ENCODE data around the gene HYAL4. TPM values are rescaled to one million over a fixed set of nuclear protein-coding genes. Genes with fewer than 3 reads are reported as not detected.
"Not testable (repeated sequence)": the region's sequence is repeated elsewhere in the genome, so short reads cannot be mapped to it uniquely, and the experiment has no call there.

The HYAL4 gene
- total RNA-seq, 2 donors from 2014 or later: 0.48 to 1.8 TPM

DNA sequence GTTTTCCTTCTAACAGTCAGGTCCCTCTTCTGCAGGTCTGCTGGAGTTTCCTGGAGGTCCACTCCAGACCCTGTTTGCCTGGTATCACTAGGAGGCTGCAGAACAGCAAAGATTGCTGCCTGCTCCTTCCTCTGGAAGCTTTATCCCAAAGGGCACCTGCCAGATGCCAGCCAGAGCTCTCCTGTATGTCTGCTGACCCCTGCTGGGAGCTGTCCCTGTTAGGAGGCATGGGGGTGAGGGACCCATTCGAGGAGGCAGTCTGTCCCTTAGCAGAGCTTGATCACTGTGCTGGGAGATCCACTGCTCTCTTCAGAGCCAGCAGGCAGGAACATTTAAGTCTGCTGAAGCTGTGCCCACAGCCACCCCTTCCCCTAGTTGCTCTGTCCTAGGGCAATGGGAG is 11.5 kb downstream of the HYAL4 start:
- not testable (repeated sequence) for H3K27ac Mint-ChIP-seq

DNA sequence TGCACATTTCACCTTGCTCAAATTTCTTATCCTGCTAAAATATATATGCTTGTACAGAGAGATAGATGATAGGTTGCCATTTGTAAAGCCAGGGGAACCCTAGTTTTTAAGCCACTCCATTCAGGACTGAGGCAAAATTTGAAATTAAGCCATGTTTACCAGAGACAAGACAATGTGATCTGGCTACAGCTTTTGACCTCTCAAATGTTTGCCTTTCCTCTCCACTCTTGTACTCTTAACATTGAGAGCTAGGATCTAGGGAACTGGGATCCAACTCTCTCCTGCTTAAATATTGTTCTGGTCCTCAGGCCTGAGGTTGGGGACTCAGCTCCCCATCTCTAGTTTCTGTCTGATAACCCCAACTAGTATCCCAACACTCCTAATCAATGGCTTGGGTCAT is 15.9 kb downstream of the HYAL4 start:
- Mint-ChIP-seq H3K36me3 (ENCODE audit: insufficient read depth in 2 of 2) (peaks cover under 1 to 2% of the 10 kb centered on the region in 2 donors), H3K4me3 (no peak overlapping the region), H3K27ac (no peak overlapping the region), H3K27me3 (ENCODE audit: low read depth) (peaks cover 45% of the 10 kb centered on the region), H3K9me3 (peaks cover under 1 to 3% of the 10 kb centered on the region in 2 donors), H3K4me1 (ENCODE audit: low read depth) (no peaks in the 10 kb centered on the region)
- ATAC-seq (replicated peaks in 1 of 2): no peak
- DNase-seq: no peak

More for the DNA sequence above, 11.5 kb downstream of the HYAL4 start:
- peaks cover 4 to 12% of the 10 kb centered on the region in 2 donors for H3K9me3 Mint-ChIP-seq
- not testable (repeated sequence) for H3K36me3 Mint-ChIP-seq (ENCODE audit: insufficient read depth in 2 of 2); H3K4me1 Mint-ChIP-seq (ENCODE audit: low read depth); ATAC-seq (replicated peaks in 1 of 2); DNase-seq; H3K4me3 Mint-ChIP-seq
- H3K27me3 Mint-ChIP-seq (ENCODE audit: low read depth): peaks cover 29% of the 10 kb centered on the region

DNA sequence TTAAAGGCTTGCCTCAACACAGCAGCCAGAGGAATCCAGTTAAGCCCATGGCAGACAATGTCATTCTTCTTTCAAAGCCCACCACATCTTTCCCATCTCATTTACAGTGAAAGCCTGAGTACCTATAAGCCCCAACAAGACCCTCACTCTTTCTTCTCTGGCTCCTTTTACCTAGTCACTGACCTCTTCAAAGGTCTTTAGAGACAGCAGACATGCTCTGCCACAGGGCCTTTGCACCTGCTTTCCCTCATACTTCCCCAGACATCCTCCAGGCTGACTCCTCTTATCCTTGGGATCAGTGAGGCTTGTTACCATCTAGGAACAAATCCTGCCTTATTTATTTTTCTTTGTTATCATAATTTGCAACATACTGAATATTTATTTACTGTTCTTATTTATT is 17.8 kb downstream of the HYAL4 start:
- ATAC-seq (replicated peaks in 1 of 2): no peak
- H3K27ac Mint-ChIP-seq: no peak overlapping the region

DNA sequence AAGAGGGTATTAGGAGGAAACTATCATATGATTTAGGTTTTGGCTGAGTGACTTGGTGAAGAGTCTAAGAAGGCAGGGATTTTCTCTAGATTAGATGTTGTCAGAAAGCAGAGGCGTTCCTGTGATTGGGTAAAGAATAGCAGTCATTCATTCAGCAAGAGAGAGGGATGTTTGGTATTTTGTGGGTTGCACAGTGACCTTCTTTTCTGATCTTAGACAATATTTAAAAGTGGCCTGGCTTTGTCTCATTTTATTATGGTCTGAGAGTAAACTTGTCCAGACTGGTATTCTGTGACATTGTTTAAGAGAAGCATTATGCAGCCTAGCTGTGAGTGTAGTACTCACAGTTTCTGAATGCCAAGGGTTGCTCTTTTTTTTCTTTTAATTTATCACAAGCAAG is 18.5 kb downstream of the HYAL4 start:
- H3K9me3 Mint-ChIP-seq: peaks cover 0 to 1% of the 10 kb centered on the region in 2 donors
- H3K4me1 Mint-ChIP-seq (ENCODE audit: low read depth): no peaks in the 10 kb centered on the region
- ATAC-seq (replicated peaks in 1 of 2) (no peak), DNase-seq (no peak)
- peaks cover 34% of the 10 kb centered on the region for H3K27me3 Mint-ChIP-seq (ENCODE audit: low read depth)
- no peaks in the 10 kb centered on the region for H3K36me3 Mint-ChIP-seq (ENCODE audit: insufficient read depth in 2 of 2)
- H3K27ac Mint-ChIP-seq: no peak overlapping the region
- no peak overlapping the region for H3K4me3 Mint-ChIP-seq

More for the DNA sequence above, 17.8 kb downstream of the HYAL4 start:
- DNase-seq: no peak
- H3K27me3 Mint-ChIP-seq (ENCODE audit: low read depth): peaks cover 35% of the 10 kb centered on the region
- no peaks in the 10 kb centered on the region for H3K4me1 Mint-ChIP-seq (ENCODE audit: low read depth)
- peaks cover 0 to 1% of the 10 kb centered on the region in 2 donors for H3K9me3 Mint-ChIP-seq
- no peak overlapping the region for H3K4me3 Mint-ChIP-seq
- no peaks in the 10 kb centered on the region for H3K36me3 Mint-ChIP-seq (ENCODE audit: insufficient read depth in 2 of 2)

DNA sequence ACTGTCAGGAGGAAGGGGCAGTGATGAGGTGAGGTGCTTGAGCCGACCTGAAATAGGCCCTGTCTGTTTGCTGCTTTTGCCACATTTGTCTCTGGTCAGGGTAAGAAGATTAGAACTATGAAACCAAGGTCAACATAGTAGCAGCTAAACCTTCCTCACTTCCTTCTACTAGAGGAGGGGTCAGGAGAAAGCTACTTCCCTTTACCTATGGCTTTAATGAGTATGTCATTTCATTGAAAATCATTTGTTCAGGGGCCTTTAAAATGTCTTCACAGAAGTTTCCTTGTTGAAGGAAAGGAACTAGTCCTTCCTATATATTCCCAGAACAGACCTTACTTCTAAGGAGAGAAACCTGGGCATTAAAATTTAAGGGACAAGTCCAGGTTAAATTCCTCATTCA is 19.0 kb downstream of the HYAL4 start:
- peaks cover 0 to 1% of the 10 kb centered on the region in 2 donors for H3K9me3 Mint-ChIP-seq
- H3K36me3 Mint-ChIP-seq (ENCODE audit: insufficient read depth in 2 of 2): no peaks in the 10 kb centered on the region
- no peak for ATAC-seq (replicated peaks in 1 of 2)
- H3K27me3 Mint-ChIP-seq (ENCODE audit: low read depth): peaks cover 34% of the 10 kb centered on the region
- no peak overlapping the region for H3K4me3 Mint-ChIP-seq
- DNase-seq: no peak
- H3K4me1 Mint-ChIP-seq (ENCODE audit: low read depth): no peaks in the 10 kb centered on the region
- no peak overlapping the region for H3K27ac Mint-ChIP-seq

DNA sequence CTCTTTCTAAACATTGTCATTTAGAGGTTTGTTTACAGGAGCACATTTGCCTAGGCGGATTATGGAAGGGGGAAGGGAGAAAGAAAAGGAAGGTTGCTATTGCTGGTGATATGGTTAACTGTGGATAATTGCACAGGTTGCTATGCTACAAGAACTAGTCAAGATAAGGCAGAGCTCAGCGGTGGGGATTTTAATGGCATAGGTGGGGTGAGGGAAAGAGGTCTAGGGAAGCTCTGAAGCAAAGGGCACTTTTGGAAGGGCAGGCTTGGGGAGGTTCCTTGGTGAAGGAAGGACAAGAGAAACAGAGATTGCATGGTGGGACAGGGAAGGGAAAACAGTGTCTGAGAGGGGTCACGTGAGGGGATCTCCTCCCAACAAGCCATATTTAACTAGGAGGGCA is 19.5 kb downstream of the HYAL4 start:
- H3K27ac Mint-ChIP-seq: no peak overlapping the region
- DNase-seq (no peak), ATAC-seq (replicated peaks in 1 of 2) (no peak)
- no peak overlapping the region for H3K4me3 Mint-ChIP-seq
- H3K36me3 Mint-ChIP-seq (ENCODE audit: insufficient read depth in 2 of 2): no peaks in the 10 kb centered on the region
- no peaks in the 10 kb centered on the region for H3K4me1 Mint-ChIP-seq (ENCODE audit: low read depth)
- H3K9me3 Mint-ChIP-seq: peaks cover 0 to 1% of the 10 kb centered on the region in 2 donors
- peaks cover 34% of the 10 kb centered on the region for H3K27me3 Mint-ChIP-seq (ENCODE audit: low read depth)

DNA sequence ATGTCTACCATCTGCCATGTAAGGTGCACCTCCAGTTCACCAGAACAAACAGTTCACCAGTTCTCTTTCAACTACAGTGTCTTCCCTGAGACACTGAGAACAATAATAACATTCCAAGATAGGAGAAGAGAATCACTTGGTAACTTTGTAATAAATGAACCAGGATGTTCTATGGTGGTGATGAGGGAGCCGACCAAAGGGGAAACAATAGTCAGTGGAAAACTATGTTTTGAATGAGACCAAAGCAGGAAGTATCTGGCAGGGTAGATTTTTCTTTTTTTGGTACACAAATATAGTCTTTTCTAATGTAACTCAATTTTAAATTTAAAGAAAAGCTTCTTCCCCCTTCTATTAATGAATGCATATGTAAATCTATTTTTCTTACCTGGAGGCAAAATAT is 20.0 kb downstream of the HYAL4 start:
- ATAC-seq (replicated peaks in 1 of 2) (no peak), DNase-seq (no peak)
- H3K27ac Mint-ChIP-seq: no peak overlapping the region
- H3K4me1 Mint-ChIP-seq (ENCODE audit: low read depth): no peaks in the 10 kb centered on the region
- H3K4me3 Mint-ChIP-seq: no peak overlapping the region
- no peaks in the 10 kb centered on the region for H3K36me3 Mint-ChIP-seq (ENCODE audit: insufficient read depth in 2 of 2)
- peaks cover 29% of the 10 kb centered on the region for H3K27me3 Mint-ChIP-seq (ENCODE audit: low read depth)
- H3K9me3 Mint-ChIP-seq: peaks cover 0 to 1% of the 10 kb centered on the region in 2 donors

DNA sequence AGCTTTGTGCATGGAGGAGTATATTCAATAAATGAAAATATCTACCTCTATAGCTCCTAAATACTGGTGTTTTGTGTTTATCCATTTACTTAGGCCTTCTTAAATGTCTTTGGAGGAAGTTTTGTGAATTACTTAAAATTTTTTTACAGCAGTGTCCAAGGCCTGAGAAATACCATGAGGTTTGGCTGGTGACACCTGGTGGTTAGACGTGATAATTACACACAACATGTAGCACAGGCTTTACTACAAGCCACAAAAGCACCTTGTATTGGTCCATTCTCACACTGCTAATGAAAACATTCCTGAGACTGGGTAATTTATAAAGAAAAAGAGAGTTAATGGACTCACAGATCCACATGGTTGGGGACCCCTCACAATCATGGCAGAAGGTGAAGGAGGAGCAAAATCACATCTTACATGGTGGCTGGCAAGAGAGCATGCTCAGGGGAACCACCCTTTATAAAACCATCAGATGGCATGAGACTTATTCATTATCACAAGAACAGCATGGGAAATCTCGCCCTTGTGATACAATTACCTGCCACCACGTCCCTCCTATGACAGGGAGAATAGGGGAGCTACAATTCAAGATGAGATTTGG is 20.6 kb downstream of the HYAL4 start:
- H3K4me3 Mint-ChIP-seq: no peak overlapping the region
- peaks cover 0 to 1% of the 10 kb centered on the region in 2 donors for H3K9me3 Mint-ChIP-seq
- no peaks in the 10 kb centered on the region for H3K4me1 Mint-ChIP-seq (ENCODE audit: low read depth)
- no peak overlapping the region for H3K27ac Mint-ChIP-seq
- H3K36me3 Mint-ChIP-seq (ENCODE audit: insufficient read depth in 2 of 2): no peaks in the 10 kb centered on the region
- DNase-seq (peak; percentile 39 to 55), ATAC-seq (replicated peaks in 1 of 2) (peak; percentile 67 to 69)
- H3K27me3 Mint-ChIP-seq (ENCODE audit: low read depth): peaks cover 28% of the 10 kb centered on the region

DNA sequence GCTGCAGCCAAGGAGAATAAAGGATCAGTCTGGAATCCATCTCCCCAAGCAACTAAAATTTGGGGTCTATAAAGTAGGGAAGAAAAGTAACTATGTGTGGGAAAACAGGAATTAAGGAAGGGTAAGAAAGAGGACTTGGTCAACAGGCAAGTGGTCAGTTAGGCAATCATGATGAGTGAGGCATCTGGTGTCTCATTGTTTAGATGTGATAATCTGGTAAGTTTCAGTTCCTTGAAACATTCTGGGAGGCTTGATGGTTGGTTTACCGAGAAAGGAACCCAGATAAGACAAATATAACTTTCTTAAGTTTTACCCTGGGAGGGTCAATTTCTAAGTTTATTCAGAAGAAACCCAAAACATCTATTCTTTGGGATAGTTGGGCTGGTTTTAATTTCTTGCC is 22.3 kb downstream of the HYAL4 start:
- DNase-seq: no peak
- Mint-ChIP-seq H3K36me3 (ENCODE audit: insufficient read depth in 2 of 2) (no peaks in the 10 kb centered on the region), H3K4me3 (no peak overlapping the region), H3K4me1 (ENCODE audit: low read depth) (no peaks in the 10 kb centered on the region), H3K9me3 (peaks cover 0 to 1% of the 10 kb centered on the region in 2 donors), H3K27ac (no peak overlapping the region), H3K27me3 (ENCODE audit: low read depth) (peaks cover 28% of the 10 kb centered on the region)
- no peak for ATAC-seq (replicated peaks in 1 of 2)

DNA sequence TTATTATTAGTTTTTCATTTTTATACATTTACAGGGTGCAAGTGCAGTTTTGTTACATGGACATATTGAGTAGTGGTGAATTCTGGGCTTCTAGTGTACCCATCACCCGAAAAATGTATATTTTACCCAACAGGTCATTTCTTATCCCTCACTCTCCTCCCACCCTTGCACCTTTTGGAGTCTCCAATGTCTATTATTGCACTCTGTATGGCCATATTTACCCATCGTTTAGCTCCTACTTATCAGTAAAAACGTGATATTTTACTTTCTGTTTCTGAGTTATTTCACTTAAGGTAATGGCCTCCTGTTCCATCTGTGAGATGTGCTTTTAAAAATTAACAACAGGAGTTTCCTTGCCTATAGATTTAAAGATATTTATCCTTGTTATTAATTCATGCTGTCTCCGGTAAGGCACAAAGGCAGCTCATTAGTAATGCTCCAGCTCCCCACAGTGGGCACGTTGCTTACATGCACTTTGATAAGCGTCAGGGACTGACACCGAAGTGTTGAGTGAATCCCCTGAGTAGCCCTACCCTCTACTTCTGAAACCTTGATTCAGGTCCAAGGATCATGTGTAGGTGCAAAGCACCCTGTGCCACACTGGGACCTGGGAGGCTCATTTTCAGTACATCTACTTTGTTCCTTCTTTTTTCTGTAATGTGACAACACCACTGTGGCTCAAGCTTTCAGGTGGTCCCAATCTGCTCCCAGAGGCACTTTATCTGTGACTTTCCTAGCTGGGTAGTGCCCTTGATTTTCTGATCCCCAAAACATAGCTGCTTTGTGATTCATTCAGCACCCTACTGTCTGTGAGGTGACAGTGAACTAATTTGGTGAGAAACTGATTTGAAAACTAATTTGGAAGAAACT is 27.3 kb downstream of the HYAL4 start:
- H3K9me3 Mint-ChIP-seq: no peaks in the 10 kb centered on the region
- H3K27ac Mint-ChIP-seq: no peak overlapping the region
- peak; percentile 39 to 41 for DNase-seq
- peaks cover 11% of the 10 kb centered on the region for H3K27me3 Mint-ChIP-seq (ENCODE audit: low read depth)
- no peak overlapping the region for H3K4me3 Mint-ChIP-seq
- H3K36me3 Mint-ChIP-seq (ENCODE audit: insufficient read depth in 2 of 2): no peaks in the 10 kb centered on the region
- H3K4me1 Mint-ChIP-seq (ENCODE audit: low read depth): no peaks in the 10 kb centered on the region
- peak; percentile 67 to 69 for ATAC-seq (replicated peaks in 1 of 2)

DNA sequence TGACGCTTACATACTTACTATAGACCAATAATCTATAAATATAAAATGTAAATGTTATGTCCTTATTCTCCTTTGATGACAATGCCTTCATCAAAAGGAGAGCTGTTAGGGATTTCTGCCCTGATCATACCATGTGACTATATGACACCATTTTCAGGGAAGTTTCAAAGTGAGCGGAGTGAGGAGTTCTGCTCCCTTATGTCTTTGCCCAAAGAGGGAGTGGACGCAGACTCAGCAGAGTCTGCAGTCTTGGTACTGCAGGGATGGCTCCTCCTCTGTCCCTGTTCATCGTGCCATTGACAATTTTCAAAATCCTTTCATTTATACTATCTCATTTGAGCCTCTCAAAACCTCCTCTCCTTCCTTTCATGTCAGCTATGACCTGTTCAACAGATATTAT is 27.9 kb downstream of the HYAL4 start:
- no peak for DNase-seq
- H3K27me3 Mint-ChIP-seq (ENCODE audit: low read depth): peaks cover 11% of the 10 kb centered on the region
- no peak overlapping the region for H3K4me3 Mint-ChIP-seq
- no peaks in the 10 kb centered on the region for H3K4me1 Mint-ChIP-seq (ENCODE audit: low read depth)
- H3K36me3 Mint-ChIP-seq (ENCODE audit: insufficient read depth in 2 of 2): no peaks in the 10 kb centered on the region
- ATAC-seq (replicated peaks in 1 of 2): no peak
- no peak overlapping the region for H3K27ac Mint-ChIP-seq
- H3K9me3 Mint-ChIP-seq: no peaks in the 10 kb centered on the region

DNA sequence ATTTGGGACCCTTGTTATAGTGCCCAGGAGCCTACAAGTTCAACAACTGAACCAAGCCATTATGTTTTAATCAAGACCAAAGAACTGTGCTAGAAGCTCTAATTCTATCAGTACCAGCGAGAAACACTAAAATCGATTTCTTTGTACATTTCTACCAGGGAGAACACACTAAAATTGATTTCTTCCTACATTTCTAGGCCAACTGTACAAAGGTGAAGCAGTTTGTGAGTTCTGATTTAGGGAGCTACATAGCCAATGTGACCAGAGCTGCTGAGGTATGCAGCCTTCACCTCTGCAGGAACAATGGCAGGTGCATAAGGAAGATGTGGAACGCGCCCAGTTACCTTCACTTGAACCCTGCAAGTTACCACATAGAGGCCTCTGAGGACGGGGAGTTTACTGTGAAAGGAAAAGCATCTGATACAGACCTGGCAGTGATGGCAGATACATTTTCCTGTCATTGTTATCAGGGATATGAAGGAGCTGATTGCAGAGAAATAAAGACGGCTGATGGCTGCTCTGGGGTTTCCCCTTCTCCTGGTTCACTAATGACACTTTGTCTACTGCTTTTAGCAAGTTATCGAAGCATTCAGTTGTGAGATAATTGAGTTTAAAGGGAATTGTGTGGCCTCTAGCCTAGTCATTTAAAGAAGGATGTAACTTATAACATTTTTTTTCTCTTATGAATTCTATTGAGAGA is 31.7 kb downstream of the HYAL4 start:
- H3K27me3 Mint-ChIP-seq (ENCODE audit: low read depth): peaks cover 11% of the 10 kb centered on the region
- ATAC-seq (replicated peaks in 1 of 2): no peak
- no peak for DNase-seq
- no peaks in the 10 kb centered on the region for H3K4me1 Mint-ChIP-seq (ENCODE audit: low read depth)
- no peaks in the 10 kb centered on the region for H3K9me3 Mint-ChIP-seq
- no peak overlapping the region for H3K27ac Mint-ChIP-seq
- no peaks in the 10 kb centered on the region for H3K36me3 Mint-ChIP-seq (ENCODE audit: insufficient read depth in 2 of 2)
- no peak overlapping the region for H3K4me3 Mint-ChIP-seq

DNA sequence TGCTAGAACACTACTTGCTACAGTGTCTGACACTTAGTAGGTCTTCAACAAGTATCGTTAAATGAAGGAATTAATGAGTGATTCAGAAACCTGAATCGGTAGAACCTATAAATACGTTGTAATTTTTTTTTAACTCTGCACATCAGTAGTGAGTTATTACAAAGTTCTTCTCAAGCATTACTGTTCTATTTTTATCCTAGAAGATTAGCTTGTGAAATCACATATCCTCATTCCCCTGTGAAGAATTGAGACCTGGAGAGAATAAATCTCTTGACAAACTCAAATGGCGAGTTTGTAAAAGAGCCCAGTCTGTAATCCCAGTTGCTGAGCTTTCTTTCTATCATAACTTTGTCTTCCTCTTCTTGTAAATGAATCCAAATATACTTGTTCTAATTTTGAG is 34.7 kb downstream of the HYAL4 start:
- peaks cover 23% of the 10 kb centered on the region for H3K27me3 Mint-ChIP-seq (ENCODE audit: low read depth)
- H3K4me1 Mint-ChIP-seq (ENCODE audit: low read depth): no peaks in the 10 kb centered on the region
- H3K9me3 Mint-ChIP-seq: no peaks in the 10 kb centered on the region
- H3K36me3 Mint-ChIP-seq (ENCODE audit: insufficient read depth in 2 of 2): no peaks in the 10 kb centered on the region
- DNase-seq: no peak
- no peak for ATAC-seq (replicated peaks in 1 of 2)
- H3K27ac Mint-ChIP-seq: no peak overlapping the region
- H3K4me3 Mint-ChIP-seq: no peak overlapping the region
